Fibroblast of the aortic adventitia (primary cell): ENCODE results near the gene RACK1. TPM values are rescaled to one million over a fixed set of nuclear protein-coding genes. Genes with fewer than 3 reads are reported as not detected.

ENCODE experiments used
- DNase-seq: peaks from one replicate; pipeline ENCODE4 v3.0.0-alpha.2; 2010; ENCODE audit warnings: low read depth
- H3K4me3 ChIP-seq: 2 replicates; pipeline ENCODE4 v1.5.1; 2011; ENCODE audit warnings: low read depth, mild to moderate bottlenecking, control low read depth, low read length, moderate library complexity
- total RNA-seq: library from RNA; depleted of rRNA; stranded (reverse); fragments of >200 nt; gene quantifications from 2 replicates; pipeline ENCODE4 v1.2.3, GENCODE V29; 2012; ENCODE audit warnings: low replicate concordance
- TF ChIP-seq, protein P1 (sequence below): IDR thresholded peaks from 2 replicates; pipeline ENCODE4 v1.5.1; 2011; ENCODE audit warnings: mild to moderate bottlenecking, low read length, control low read depth, inconsistent platforms; ENCODE audit not compliant: insufficient read depth

RACK1 gene
- total RNA-seq, 1 donor: 4,931 TPM

DNA sequence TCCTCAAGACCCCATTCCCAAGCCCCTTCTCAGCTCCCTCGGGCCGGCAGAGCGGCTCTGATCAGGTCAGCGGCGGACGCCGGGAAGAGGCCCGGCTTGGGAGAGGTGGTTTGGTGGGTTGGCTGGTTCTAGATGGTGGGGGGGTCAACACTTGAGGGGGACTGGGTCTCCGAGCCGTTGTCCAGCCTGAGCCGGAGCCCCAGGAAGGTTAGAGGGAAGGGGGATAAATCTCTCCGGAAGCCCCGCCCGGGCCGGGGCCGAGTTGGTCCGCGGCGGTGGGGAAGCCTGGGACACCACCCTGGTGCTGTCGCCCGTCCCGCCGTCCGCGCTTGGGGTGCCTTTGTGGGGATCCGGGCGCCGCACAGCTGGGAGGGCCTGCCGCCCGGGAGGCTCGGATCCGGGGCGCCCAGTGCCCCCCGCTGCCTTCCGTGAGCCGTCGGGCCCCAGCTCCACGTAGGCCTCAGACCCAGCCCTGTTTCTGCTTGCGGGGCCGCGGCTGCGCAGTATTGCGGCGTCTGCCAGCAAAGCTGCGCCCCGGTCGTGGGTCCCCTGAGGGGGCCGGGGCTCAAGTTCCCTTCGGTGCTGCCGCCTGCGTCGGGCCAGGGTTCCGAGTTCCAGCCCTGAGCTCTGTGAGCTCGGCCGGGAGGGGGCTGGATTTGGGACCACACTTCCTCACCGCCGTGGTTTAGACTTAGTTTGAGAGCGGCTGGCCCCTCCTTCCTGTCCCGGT is 17.8 kb upstream of the RACK1 start:
- TF ChIP-seq, protein P1, sequence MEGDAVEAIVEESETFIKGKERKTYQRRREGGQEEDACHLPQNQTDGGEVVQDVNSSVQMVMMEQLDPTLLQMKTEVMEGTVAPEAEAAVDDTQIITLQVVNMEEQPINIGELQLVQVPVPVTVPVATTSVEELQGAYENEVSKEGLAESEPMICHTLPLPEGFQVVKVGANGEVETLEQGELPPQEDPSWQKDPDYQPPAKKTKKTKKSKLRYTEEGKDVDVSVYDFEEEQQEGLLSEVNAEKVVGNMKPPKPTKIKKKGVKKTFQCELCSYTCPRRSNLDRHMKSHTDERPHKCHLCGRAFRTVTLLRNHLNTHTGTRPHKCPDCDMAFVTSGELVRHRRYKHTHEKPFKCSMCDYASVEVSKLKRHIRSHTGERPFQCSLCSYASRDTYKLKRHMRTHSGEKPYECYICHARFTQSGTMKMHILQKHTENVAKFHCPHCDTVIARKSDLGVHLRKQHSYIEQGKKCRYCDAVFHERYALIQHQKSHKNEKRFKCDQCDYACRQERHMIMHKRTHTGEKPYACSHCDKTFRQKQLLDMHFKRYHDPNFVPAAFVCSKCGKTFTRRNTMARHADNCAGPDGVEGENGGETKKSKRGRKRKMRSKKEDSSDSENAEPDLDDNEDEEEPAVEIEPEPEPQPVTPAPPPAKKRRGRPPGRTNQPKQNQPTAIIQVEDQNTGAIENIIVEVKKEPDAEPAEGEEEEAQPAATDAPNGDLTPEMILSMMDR: no peak
- peak; percentile 64 for DNase-seq
- H3K4me3 ChIP-seq: peak overlapping the region; percentile 93

DNA sequence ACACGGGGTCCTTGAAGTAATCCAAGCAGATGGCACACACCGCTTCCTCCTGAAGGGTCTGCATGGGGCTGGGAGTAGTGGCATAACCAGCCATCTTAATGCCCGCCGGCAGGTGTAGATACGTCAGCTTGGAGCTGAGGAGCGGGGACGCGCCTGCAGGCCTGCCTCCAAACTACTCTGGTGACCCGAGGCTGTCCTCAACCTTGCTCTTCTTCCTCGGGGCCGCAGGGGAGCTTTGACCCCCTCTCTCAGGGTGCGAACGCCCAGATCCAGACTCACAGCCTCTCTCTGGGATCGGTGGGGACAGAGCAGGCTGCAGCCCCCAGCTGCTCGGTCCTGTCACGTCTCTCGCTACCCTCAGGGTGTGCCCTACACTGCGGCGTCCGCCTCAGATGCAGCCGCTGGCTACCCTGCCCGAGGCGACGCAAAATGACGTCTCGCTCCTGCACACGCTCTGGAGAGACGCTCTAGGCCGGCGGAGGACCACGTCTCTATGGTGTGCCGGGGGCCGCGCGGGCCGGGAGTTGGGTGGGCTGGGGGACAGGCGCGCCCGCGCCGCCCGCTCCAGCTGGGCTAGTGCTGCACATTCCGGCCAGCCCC is 17.1 kb upstream of the RACK1 start, which contains the start of gene TRIM52:
Gene TRIM52 (minus strand): TSS at position 424 of the 600 bp plus-strand sequence. CDS start 330 bp downstream, at position 94.
- DNase-seq: peak; percentile 86
- TF ChIP-seq, protein P1: no peak
- H3K4me3 ChIP-seq: peak within 1 kb of the TSS; percentile 93

DNA sequence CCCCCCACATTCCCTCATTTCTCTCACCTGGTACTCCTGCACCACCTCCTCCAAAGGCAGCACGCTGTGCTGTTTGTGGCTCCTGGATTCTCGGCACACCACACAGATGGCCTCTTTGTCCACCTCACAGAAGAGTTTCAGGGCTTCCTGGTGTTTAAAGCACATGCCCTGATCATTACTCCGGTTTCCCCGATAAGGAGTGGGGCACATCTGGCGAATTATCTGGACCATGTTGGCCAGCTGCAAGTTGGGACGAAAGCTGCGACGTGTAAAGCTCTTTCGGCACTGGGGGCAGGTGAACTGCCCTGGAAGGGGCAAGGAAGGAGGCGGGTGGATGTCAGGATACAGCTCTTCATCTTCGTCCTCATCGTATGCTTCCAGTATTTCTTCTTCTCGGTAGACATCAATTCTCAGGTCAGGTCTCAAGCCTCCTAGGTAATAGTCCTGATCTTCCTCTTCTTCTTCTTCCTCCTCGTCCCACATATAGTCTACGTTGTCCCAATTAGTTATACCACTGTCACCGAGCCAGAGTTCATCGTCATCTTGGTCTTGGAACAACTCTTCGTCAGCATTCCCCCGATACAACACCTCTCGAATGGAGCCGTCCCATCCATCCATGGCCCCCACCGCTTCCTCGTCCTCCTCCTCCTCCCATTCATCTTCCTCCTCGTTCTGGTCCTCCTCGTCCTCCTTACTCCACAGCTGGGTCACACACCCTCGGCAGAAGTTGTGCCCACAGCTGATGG is 16.4 kb upstream of the RACK1 start:
- DNase-seq: no peak
- TF ChIP-seq, protein P1: no peak
- H3K4me3 ChIP-seq: peak overlapping the region; percentile 93

DNA sequence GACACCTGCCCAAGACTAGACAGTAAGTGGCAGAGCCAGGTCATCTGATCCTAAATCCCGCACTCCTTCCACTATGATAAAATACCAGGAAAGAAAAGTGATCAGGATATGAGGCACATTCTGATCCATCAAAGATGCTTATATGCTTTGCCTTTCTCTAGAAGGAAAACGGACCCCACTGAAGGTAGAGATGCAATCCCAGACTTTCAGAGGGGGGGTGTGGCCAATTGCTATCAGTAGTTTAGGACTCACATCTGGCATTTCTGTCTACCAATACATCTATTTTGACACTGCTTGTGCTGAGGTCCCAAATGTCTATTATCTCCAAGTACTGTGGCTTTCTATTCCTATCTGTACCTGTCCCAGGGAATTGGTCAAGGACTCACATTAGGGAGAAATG is 15.6 kb upstream of the RACK1 start:
- no peak for DNase-seq
- TF ChIP-seq, protein P1: no peak
- H3K4me3 ChIP-seq: peak overlapping the region; percentile 93

DNA sequence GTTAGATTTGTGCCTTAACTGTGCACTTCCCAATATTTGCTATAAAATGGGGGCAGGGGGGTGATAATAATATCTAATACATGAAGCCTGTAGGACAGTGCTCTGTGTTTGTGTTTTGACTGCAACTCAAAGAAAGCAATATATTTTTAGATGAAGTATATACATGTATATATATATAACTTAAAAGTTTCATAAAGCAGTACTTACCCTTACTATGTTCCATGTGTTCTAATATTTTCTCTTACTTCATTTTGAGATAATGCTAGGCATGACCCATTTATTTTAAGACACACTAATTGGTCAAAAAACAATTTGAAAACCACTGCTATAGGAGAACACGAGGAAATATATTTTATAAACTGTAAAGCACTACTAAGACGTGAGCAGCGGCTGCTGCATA is 14.9 kb upstream of the RACK1 start:
- H3K4me3 ChIP-seq: peak overlapping the region; percentile 93
- TF ChIP-seq, protein P1: no peak
- DNase-seq: no peak

DNA sequence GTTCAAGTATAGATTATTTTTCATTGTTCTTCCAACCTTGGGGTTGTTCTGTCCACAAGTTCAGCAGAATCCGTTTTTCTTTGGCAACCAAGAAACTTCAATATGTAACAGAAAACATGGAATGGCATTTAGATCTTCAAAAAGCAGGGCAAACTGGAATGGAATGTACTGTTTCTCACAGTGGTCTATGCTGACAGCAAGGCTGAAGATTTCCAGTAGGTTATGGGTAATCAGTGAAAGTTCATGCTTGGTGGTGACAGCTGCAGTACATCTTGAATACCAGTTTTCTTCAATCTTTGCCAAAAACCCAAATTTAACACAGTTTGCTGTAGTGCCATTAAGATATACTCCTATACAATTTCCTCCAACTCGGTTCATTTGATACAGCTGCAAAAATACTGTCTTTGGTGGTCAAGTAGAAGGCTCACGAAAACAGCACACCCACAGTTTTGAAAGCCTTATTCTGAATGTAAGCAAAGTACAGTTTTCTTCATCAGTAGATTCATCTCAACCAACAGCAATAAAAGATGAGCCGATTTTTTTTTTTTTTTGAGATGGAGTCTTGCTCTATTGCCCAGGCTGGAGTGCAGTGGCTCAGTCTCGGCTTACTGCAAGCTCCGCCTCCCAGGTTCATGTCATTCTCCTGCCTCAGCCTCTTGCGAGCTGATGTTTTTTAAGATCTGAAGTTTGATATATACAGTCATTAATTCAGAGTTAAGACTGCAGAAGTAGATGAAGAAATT is 12.3 kb upstream of the RACK1 start:
- TF ChIP-seq, protein P1: no peak
- no peak for DNase-seq
- H3K4me3 ChIP-seq: no peak overlapping the region
